22Rv1 (cell line): Measurements from ENCODE around the gene D2HGDH.
"Not testable (repeated sequence)": the region's sequence is repeated elsewhere in the genome, so short reads cannot be mapped to it uniquely, and the experiment has no call there.

Experiments
- H3K27ac ChIP-seq: fragments of 450-650 bp; 2 replicates; pipeline ENCODE4 v1.5.1; 2017
- CTCF ChIP-seq: fragments of 450-650 bp; IDR thresholded peaks from 2 replicates; pipeline ENCODE4 v1.5.1; 2017; ENCODE audit warnings: mild to moderate bottlenecking
- ZFX ChIP-seq: fragments of 450-650 bp; IDR thresholded peaks from 2 replicates; pipeline ENCODE4 v1.6.1; 2017; ENCODE audit warnings: antibody characterized with exemption, borderline replicate concordance

D2HGDH gene

GRCh38 chr2:241796610-241797138 is 62.2 kb downstream of the D2HGDH start:
- TF ChIP-seq ZFX (no peak), CTCF (no peak)
- no peak overlapping the region for H3K27ac ChIP-seq

GRCh38 chr2:241797441-241798080 is 63.1 kb downstream of the D2HGDH start:
- no peak for TF ChIP-seq ZFX
- no peak for TF ChIP-seq CTCF
- H3K27ac ChIP-seq, result no peak overlapping the region

- TF ChIP-seq CTCF (no peak), ZFX (no peak)
- no peak overlapping the region for H3K27ac ChIP-seq
Observed at GRCh38 chr2:241798081-241798630, 63.7 kb downstream of the D2HGDH start.

- no peak overlapping the region for H3K27ac ChIP-seq
- TF ChIP-seq ZFX (no peak), CTCF (no peak)
Observed at GRCh38 chr2:241798631-241799521, 64.4 kb downstream of the D2HGDH start.

- no peak overlapping the region for H3K27ac ChIP-seq
- TF ChIP-seq CTCF (no peak), ZFX (no peak)
Observed at GRCh38 chr2:241799522-241800197, 65.2 kb downstream of the D2HGDH start.

- not testable (repeated sequence) for H3K27ac ChIP-seq
Observed at GRCh38 chr2:241800198-241800903, 65.9 kb downstream of the D2HGDH start.
